ENCODE results near the gene TMEM109.
"Not testable (repeated sequence)": the region's sequence is repeated elsewhere in the genome, so short reads cannot be mapped to it uniquely, and the experiment has no call there.

The TMEM109 gene

GRCh38 chr11:60905551-60906113, 8.3 kb upstream of the TMEM109 start:
- no peak for TF ChIP-seq CTCF (IDR thresholded peaks at IDR 0.05; ENCODE audit: low read depth, low read length)
- H3K4me1 ChIP-seq, result no peaks in the 10 kb centered on the region
- H3K4me3 ChIP-seq (ENCODE audit: low read depth, low read length), result peak overlapping the region; percentile 63
- peaks cover 11% of the 10 kb centered on the region for H3K36me3 ChIP-seq
- H3K9me3 ChIP-seq, result no peaks in the 10 kb centered on the region
- no peak for DNase-seq
- H3K27me3 ChIP-seq, result no peaks in the 10 kb centered on the region

GRCh38 chr11:60906132-60906972, 7.6 kb upstream of the TMEM109 start, which contains the start of gene PRPF19:
TSS of gene PRPF19 (minus strand) at chr11:60906585. CDS start at chr11:60906382, 203 bp downstream.
- no peak for TF ChIP-seq CTCF (IDR thresholded peaks at IDR 0.05; ENCODE audit: low read depth, low read length)
- H3K4me3 ChIP-seq (ENCODE audit: low read depth, low read length), result peak within 1 kb of the TSS; percentile 63
- peak; percentile 91 for DNase-seq
- no peaks in the 10 kb centered on the region for H3K27me3 ChIP-seq
- H3K9me3 ChIP-seq, result no peaks in the 10 kb centered on the region
- no peaks in the 10 kb centered on the region for H3K4me1 ChIP-seq
- peaks cover 11% of the 10 kb centered on the region for H3K36me3 ChIP-seq

GRCh38 chr11:60908803-60909202, 5.2 kb upstream of the TMEM109 start:
- Histone ChIP-seq H3K9me3 (no peaks in the 10 kb centered on the region), H3K27me3 (no peaks in the 10 kb centered on the region), H3K4me3 (ENCODE audit: low read depth, low read length) (no peak overlapping the region), H3K36me3 (no peaks in the 10 kb centered on the region), H3K4me1 (peaks cover 3% of the 10 kb centered on the region; the same call in 1 of the 2 replicates)
- TF ChIP-seq CTCF (IDR thresholded peaks at IDR 0.05; ENCODE audit: low read depth, low read length), result no peak
- DNase-seq, result no peak

- not testable (repeated sequence) for H3K4me3 ChIP-seq (ENCODE audit: low read depth, low read length); H3K4me1 ChIP-seq; H3K36me3 ChIP-seq
These were observed 4.2 kb upstream of the TMEM109 start for GRCh38 chr11:60909680-60910280.

GRCh38 chr11:60910281-60910687, 3.7 kb upstream of the TMEM109 start:
- no peak for TF ChIP-seq CTCF (IDR thresholded peaks at IDR 0.05; ENCODE audit: low read depth, low read length)
- peaks cover 3% of the 10 kb centered on the region; the same call in 1 of the 2 replicates for H3K4me1 ChIP-seq
- H3K27me3 ChIP-seq, result no peaks in the 10 kb centered on the region
- no peaks in the 10 kb centered on the region for H3K36me3 ChIP-seq
- H3K9me3 ChIP-seq, result no peaks in the 10 kb centered on the region
- no peak for DNase-seq
- H3K4me3 ChIP-seq (ENCODE audit: low read depth, low read length), result no peak overlapping the region

More at GRCh38 chr11:60909680-60910280, 4.2 kb upstream of the TMEM109 start:
- DNase-seq, H3K9me3 ChIP-seq, H3K27me3 ChIP-seq: not testable (repeated sequence)

GRCh38 chr11:60910711-60911380, 3.1 kb upstream of the TMEM109 start:
- DNase-seq, result no peak
- H3K36me3 ChIP-seq, result no peaks in the 10 kb centered on the region
- peaks cover 3% of the 10 kb centered on the region; the same call in 1 of the 2 replicates for H3K4me1 ChIP-seq
- TF ChIP-seq CTCF (IDR thresholded peaks at IDR 0.05; ENCODE audit: low read depth, low read length), result no peak
- H3K9me3 ChIP-seq, result no peaks in the 10 kb centered on the region
- H3K4me3 ChIP-seq (ENCODE audit: low read depth, low read length), result no peak overlapping the region
- H3K27me3 ChIP-seq, result no peaks in the 10 kb centered on the region
